Eye (tissue), 1 donor: ENCODE data around the gene TMEM255B.
A peak's percentile ranks its signal among the peaks of the same experiment; 100 is the strongest.

Experiments
- DNase-seq: peaks from one replicate; pipeline ENCODE4 v3.0.0-alpha.2; 2015

The TMEM255B gene

DNA sequence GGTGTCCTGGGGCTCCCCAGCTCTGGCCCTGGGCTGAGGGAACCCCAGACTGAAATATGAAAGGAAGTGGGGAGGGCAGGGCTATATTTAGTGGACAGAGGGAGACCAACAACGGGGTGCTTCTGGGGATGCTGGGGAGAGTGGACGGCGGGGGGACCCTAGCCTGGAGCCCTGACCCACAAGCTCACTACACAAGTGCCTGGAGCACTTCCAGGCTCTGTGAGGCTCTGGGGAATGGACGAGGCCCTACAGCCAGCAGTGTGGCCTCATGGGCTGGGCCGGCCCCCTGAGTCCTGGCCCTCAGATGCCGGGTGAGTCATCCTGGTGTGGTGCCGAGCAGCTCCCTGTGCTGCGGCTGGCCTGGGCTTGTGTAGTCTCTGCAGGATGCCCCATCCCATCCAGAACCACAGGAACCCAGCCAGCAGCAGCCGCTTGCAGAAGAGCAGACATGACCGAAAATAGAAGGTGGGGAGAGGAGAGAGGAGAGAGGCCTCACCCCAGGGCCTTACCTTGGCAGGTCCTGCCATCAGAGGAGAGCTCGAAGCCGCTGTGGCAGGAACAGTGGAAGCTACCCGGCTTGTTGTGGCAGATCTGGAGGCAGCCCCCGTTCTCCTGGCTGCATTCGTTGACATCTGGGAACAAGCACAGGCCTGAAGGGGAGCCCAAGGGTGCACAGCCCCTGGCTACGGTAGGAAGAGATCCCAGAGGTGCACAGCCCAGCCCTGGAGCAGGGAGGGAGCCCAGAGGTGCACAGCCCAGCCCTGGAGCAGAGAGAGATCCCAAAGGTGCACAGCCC lies 78.7 kb downstream of the TMEM255B start:
- DNase-seq: peak; percentile 45

DNA sequence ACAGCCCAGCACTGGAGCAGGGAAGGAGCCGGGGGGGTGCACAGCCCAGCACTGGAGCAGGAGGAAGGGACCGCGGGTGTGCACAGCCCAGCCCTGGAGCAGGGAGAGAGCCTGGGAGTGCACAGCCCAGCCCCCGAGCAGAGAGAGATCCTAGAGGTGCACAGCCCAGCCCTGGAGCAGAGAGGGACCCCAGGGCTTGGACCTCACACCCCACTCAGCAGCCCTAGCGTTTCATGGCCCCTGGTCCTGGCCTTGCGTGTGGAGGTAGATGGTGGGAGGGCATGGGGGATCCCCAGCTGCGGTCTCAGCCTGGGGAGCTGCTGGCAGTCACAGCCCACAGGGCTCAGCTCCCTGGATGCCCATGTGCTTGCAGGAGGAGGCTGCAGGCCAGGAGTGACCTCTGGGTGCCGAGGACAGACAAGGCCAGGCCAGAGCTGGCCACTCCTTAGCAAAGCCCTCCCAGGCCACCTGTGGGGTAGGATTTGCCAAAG lies 79.7 kb downstream of the TMEM255B start:
- DNase-seq: no peak

GRCh38 chr13:113839536-113840204 lies 80.6 kb downstream of the TMEM255B start:
- no peak for DNase-seq

DNA sequence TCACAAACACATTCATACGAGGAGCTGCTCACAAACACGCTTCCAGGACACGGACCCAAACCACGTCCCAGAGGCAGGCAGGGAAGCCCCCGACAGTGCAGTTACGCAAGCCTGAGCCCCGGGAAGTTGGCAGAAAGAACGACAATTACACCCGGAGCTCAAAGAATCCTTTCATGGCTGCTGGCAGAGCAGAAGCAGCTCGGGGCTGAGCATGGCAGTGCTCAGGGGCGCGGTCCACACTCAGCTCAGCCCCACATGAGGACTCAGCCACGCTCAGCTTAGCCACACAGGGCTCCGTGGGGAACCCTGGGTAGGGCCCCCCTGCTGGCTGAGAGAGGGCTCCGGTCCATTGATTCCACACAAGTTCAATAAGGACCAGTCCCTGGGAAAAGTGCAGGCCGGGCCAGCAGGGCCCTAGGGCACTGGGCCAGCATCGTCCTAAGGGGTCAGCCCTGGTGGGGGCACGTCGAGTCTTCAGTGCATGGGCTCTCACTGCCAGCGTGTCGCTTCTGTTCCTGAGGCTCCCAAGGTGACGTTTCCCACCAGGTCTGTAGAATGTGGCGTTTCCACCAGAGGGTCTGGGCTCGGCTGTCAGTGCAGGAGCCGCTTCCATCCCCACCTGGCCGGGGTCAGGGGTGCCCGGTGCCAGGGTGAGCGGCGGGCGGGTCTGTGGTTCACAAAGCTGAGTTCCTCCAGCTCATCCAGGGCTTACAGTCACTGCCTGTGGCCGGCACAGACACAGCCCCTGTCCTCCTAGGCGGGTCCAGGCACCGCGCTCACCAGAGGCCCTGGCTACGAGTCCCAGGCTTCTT lies 81.7 kb downstream of the TMEM255B start:
- no peak for DNase-seq

GRCh38 chr13:113841353-113841650 lies 82.3 kb downstream of the TMEM255B start:
- DNase-seq: no peak

- no peak for DNase-seq
Observed at GRCh38 chr13:113842336-113843062, 83.5 kb downstream of the TMEM255B start.

GRCh38 chr13:113843063-113843654 lies 84.1 kb downstream of the TMEM255B start:
- DNase-seq: no peak

DNA sequence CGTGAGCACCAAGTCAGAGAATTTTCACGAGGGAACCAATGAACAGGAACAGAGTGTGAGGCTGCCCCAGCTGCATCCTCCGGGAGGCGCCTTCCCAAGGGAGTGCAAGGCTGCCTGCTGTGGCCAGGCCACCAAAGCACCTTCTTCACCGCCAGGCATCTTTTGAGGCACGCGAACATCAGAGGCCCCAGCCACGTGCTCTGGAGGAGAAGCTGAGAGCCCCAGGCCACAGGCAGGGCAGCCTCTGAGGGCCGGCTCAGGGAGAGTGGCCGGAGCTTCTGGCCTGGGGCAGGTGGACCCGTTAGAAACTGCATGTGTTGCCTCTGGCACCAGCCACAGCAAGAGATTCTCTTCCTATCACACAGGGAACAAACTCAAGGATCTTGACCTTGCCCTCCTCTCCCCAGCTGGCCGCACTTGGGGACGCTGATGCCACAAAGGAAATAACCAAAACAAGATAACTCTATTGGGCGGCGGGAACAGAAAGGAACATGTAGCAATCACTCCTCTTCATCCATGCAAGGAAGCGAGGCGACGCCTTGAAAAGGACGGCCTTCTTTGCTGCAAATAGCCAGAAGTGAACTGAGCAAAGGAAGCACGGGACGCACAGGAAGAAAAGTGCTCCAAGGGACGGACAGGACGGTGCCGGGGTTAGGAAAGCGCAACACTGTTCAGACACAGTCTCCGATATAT lies 85.0 kb downstream of the TMEM255B start:
- no peak for DNase-seq

- DNase-seq: no peak
Observed at GRCh38 chr13:113845055-113845454, 86.0 kb downstream of the TMEM255B start.

DNA sequence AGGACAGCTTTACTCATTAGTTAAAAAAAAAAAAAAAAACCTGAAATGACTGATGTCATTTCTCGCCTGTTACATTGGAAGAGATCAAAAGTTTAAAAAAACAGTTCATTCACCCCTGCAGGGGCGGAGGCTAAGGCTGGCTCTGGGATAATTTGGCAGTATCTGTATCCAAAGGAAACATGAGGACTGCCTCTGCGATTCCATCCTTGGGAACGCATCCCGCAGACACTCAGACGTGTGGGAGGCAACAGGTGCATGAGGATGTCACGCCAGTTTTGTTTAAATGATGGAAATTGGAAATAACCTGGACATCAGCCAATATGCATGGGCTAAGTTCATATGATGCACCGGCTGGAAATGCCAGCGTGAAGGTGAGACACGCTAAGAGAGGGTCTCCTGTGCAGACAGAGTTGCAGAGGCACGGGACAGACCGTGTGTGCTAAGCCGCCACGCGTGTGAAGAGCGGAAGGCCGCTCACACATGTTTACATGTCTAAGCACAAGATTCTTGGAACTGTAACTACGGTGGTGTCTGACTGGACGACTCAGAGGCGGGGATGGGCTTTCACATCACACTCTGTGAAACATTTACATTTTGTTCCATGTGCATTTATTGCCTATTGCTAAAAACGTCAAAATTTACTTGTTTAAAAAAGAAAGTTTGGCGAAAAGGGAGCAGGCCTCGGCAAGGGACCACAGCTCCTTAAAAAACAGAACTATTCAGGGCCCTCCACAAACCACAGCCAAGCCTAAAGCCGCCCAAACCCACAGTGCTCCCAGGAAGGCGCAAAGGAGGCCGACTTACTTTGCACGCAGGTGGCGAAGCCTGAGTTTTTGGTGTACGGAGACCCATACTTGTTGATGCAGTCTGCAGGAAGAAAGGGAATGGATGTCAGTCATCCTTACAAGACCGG lies 87.0 kb downstream of the TMEM255B start:
- no peak for DNase-seq

DNA sequence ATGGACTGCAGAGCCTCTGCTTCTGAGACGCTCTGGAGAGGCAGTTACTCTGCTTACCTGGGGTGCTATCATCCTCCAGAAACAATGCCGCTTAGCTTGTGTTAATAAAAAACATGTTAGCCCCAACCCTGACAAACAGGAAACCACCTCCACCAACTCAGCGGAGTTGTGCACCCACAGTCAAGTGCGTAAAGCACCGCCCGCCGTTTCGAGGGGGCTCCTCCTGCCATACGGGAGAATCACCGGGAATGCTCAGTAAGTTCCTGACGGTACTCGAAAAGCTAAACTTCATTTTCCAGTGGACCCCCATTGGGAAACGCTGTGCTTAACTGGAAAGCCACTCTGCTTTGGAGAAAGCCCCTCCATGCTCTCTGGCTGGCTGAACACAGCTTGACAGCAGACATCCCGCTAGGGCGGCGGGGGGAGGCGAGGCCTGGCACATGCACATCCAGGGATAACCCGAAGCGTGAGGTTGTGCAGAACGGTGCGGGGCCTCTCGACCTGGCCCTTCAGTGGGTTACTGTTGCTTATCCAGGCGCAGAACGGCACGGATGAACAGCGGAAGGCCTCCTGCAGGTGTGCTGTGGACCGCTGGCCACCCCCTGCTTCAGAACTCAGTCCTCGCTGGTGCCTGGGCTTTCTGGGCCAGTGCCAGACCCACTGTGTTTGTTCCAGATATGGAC lies 87.8 kb downstream of the TMEM255B start:
- no peak for DNase-seq

- no peak for DNase-seq
Observed at GRCh38 chr13:113848020-113848419, 89.0 kb downstream of the TMEM255B start.

GRCh38 chr13:113848431-113849260 lies 89.6 kb downstream of the TMEM255B start:
- DNase-seq: no peak

DNA sequence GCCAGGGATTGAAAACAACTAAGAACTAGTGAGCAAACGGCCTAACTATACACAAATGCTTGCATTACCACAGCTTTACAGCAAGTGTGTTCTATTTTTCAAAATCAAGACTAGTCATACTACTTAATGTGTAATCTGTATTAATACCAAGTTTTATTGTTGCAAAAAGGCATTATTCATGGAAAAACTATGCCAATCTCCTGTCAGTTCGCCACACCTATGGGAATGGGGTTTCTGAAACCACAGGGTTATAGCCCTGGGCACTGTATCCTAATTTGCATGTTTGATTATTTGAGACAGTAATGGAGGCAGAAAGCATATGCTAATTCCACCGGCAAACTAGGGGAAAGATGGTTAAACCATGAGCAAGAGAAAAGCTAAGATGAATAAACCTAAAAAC lies 90.5 kb downstream of the TMEM255B start:
- no peak for DNase-seq

- DNase-seq: no peak
Observed at GRCh38 chr13:113849981-113850721, 91.1 kb downstream of the TMEM255B start.

GRCh38 chr13:113850722-113851479 lies 91.9 kb downstream of the TMEM255B start:
- no peak for DNase-seq

DNA sequence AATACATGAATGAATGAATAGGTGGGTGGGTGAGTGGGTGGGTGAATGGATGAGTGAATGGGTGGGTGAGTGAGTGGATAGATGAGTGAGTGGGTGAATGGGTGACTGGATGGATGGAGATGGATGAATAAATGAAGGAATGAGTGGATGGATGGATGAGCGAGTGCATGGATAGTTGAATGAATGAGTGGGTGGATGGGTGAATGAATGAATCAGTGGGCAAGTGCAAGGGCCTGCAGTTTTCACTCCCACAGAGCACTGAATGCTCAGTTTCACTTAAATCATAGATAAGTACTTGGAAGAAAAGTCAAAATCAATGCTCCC lies 92.4 kb downstream of the TMEM255B start:
- DNase-seq: no peak
